ENCODE measurements around the gene SBK1.

DNA sequence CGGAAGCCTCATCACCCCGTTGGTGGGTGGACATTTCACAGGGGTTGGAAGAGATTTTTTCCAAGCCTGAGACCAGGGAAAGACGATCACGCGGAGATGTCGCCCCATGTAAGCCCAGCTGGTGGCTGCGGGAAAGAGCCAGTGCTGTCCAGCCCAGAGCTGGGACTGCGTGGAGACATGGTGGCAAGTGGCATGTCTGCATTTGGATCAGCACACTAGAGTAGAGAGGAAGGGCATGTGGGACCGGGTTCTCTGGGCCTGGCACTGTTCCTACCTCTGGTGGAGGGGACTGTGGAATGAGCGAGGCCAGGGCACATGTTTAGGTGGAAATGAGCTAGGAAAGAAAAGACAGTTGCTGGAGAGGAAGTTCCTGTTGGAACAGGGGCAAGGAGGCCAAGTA, 20.0 kb downstream of the SBK1 start:
- TF ChIP-seq POLR2A (IDR thresholded peaks at IDR 0.05) (no peak), POLR2AphosphoS5 (IDR thresholded peaks at IDR 0.05) (no peak)
- TF ChIP-seq, protein P1, sequence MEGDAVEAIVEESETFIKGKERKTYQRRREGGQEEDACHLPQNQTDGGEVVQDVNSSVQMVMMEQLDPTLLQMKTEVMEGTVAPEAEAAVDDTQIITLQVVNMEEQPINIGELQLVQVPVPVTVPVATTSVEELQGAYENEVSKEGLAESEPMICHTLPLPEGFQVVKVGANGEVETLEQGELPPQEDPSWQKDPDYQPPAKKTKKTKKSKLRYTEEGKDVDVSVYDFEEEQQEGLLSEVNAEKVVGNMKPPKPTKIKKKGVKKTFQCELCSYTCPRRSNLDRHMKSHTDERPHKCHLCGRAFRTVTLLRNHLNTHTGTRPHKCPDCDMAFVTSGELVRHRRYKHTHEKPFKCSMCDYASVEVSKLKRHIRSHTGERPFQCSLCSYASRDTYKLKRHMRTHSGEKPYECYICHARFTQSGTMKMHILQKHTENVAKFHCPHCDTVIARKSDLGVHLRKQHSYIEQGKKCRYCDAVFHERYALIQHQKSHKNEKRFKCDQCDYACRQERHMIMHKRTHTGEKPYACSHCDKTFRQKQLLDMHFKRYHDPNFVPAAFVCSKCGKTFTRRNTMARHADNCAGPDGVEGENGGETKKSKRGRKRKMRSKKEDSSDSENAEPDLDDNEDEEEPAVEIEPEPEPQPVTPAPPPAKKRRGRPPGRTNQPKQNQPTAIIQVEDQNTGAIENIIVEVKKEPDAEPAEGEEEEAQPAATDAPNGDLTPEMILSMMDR (IDR thresholded peaks at IDR 0.05 in 8 of 11, conservative IDR thresholded peaks at IDR 0.05 in 3 of 11): no peak

All from spleen (tissue), 7 donors.